Measurements from ENCODE around the gene LHCGR. TPM values are rescaled to one million over a fixed set of nuclear protein-coding genes. Genes with fewer than 3 reads are reported as not detected.

The LHCGR gene
- polyA plus RNA-seq, 1 donor from 2014 or later, result not detected

DNA sequence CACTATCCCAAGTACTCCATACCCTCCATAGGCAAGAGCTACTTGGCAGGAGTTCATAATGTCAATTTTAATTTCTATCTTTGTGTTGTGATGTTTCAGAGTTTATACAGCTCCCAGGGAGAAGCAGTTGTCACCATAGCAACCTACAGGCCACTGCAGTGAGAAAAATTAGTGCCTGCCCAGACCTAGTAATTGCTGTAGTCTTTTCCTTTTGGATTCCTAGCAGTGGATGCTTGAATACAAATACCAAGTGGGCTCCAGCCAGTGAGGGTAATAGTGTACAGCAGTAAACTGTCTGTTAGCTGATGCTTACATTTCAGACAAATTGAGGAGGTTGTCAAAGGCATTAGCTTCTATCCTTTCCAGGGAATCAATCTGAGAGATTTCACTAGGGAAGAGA lies 26.7 kb downstream of the LHCGR start:
- Histone ChIP-seq H3K9me3 (ENCODE audit: low read length) (no peaks in the 10 kb centered on the region), H3K36me3 (ENCODE audit: insufficient read depth, low read length) (no peaks in the 10 kb centered on the region), H3K27ac (ENCODE audit: low read length) (peak overlapping the region; percentile 78), H3K27me3 (ENCODE audit: insufficient read depth, low read depth, low read length) (no peaks in the 10 kb centered on the region), H3K9ac (ENCODE audit: low read length) (peak overlapping the region; percentile 28), H2AFZ (ENCODE audit: low read depth, low read length) (no peak overlapping the region), H4K20me1 (ENCODE audit: insufficient read depth) (no peaks in the 10 kb centered on the region), H3K4me3 (ENCODE audit: low read length) (peak overlapping the region; percentile 41), H3F3A (ENCODE audit: insufficient read depth, low read length, poor library complexity, severe bottlenecking) (peaks cover 9% of the 10 kb centered on the region), H3K4me2 (ENCODE audit: low read length) (peak overlapping the region; percentile 42), H3K9me2 (ENCODE audit: insufficient read depth, low read length) (no peaks in the 10 kb centered on the region), H3K79me2 (replicated peaks; ENCODE audit: insufficient read depth, low read length) (no peaks in the 10 kb centered on the region)
- TF ChIP-seq, protein P1, sequence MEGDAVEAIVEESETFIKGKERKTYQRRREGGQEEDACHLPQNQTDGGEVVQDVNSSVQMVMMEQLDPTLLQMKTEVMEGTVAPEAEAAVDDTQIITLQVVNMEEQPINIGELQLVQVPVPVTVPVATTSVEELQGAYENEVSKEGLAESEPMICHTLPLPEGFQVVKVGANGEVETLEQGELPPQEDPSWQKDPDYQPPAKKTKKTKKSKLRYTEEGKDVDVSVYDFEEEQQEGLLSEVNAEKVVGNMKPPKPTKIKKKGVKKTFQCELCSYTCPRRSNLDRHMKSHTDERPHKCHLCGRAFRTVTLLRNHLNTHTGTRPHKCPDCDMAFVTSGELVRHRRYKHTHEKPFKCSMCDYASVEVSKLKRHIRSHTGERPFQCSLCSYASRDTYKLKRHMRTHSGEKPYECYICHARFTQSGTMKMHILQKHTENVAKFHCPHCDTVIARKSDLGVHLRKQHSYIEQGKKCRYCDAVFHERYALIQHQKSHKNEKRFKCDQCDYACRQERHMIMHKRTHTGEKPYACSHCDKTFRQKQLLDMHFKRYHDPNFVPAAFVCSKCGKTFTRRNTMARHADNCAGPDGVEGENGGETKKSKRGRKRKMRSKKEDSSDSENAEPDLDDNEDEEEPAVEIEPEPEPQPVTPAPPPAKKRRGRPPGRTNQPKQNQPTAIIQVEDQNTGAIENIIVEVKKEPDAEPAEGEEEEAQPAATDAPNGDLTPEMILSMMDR (IDR thresholded peaks at IDR 0.05; ENCODE audit: poor library complexity, severe bottlenecking), result no peak
- no peak for TF ChIP-seq EP300 (conservative IDR thresholded peaks at IDR 0.05; ENCODE audit: poor library complexity, severe bottlenecking)
- peak; percentile 35 for TF ChIP-seq RAD21 (conservative IDR thresholded peaks at IDR 0.05)
- TF ChIP-seq TAF1 (IDR thresholded peaks at IDR 0.05; ENCODE audit: low read depth), result peak; percentile 30
- TF ChIP-seq SMC3 (conservative IDR thresholded peaks at IDR 0.05; ENCODE audit: poor library complexity), result peak; percentile 34
- TF ChIP-seq, protein P2, sequence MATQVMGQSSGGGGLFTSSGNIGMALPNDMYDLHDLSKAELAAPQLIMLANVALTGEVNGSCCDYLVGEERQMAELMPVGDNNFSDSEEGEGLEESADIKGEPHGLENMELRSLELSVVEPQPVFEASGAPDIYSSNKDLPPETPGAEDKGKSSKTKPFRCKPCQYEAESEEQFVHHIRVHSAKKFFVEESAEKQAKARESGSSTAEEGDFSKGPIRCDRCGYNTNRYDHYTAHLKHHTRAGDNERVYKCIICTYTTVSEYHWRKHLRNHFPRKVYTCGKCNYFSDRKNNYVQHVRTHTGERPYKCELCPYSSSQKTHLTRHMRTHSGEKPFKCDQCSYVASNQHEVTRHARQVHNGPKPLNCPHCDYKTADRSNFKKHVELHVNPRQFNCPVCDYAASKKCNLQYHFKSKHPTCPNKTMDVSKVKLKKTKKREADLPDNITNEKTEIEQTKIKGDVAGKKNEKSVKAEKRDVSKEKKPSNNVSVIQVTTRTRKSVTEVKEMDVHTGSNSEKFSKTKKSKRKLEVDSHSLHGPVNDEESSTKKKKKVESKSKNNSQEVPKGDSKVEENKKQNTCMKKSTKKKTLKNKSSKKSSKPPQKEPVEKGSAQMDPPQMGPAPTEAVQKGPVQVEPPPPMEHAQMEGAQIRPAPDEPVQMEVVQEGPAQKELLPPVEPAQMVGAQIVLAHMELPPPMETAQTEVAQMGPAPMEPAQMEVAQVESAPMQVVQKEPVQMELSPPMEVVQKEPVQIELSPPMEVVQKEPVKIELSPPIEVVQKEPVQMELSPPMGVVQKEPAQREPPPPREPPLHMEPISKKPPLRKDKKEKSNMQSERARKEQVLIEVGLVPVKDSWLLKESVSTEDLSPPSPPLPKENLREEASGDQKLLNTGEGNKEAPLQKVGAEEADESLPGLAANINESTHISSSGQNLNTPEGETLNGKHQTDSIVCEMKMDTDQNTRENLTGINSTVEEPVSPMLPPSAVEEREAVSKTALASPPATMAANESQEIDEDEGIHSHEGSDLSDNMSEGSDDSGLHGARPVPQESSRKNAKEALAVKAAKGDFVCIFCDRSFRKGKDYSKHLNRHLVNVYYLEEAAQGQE (IDR thresholded peaks at IDR 0.05; ENCODE audit: borderline replicate concordance), result peak; percentile 65
- peak; percentile 84 for TF ChIP-seq POLR2AphosphoS5 (IDR thresholded peaks at IDR 0.05)

DNA sequence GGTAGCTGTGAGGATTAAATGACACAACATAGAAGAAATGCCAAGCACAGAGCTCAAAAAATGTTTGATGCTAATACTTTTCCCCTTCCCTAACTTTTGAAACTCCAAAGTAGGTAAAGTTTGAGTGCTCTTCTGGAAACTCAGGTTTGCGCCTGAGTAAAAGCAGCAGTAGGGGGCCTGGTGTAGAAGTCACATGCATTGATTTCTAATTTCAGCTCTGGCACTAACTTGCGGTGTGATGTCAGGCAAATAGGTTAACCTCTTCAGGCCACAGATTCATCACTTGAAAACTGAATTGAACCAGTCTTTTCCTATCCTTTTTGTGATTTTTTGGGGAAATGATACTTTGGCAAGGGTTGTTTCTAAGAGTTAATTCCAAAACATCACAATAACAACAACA lies 27.2 kb downstream of the LHCGR start:
- H4K20me1 ChIP-seq (ENCODE audit: insufficient read depth), result no peaks in the 10 kb centered on the region
- no peaks in the 10 kb centered on the region for H3K36me3 ChIP-seq (ENCODE audit: insufficient read depth, low read length)
- H3K4me3 ChIP-seq (ENCODE audit: low read length), result peak overlapping the region; percentile 41
- H3K9ac ChIP-seq (ENCODE audit: low read length), result no peak overlapping the region
- H3K9me2 ChIP-seq (ENCODE audit: insufficient read depth, low read length), result no peaks in the 10 kb centered on the region
- no peak overlapping the region for H2AFZ ChIP-seq (ENCODE audit: low read depth, low read length)
- no peak overlapping the region for H3K4me2 ChIP-seq (ENCODE audit: low read length)
- peak overlapping the region; percentile 78 for H3K27ac ChIP-seq (ENCODE audit: low read length)
- no peaks in the 10 kb centered on the region for H3K9me3 ChIP-seq (ENCODE audit: low read length)
- H3F3A ChIP-seq (ENCODE audit: insufficient read depth, low read length, poor library complexity, severe bottlenecking), result peaks cover 7% of the 10 kb centered on the region
- H3K27me3 ChIP-seq (ENCODE audit: insufficient read depth, low read depth, low read length), result no peaks in the 10 kb centered on the region
- TF ChIP-seq, protein P2 (IDR thresholded peaks at IDR 0.05; ENCODE audit: borderline replicate concordance), result no peak
- no peak for TF ChIP-seq TAF1 (IDR thresholded peaks at IDR 0.05; ENCODE audit: low read depth)
- no peak for TF ChIP-seq MXI1 (conservative IDR thresholded peaks at IDR 0.05; ENCODE audit: poor library complexity, severe bottlenecking)
- no peak for TF ChIP-seq SMC3 (conservative IDR thresholded peaks at IDR 0.05; ENCODE audit: poor library complexity)
- TF ChIP-seq, protein P1 (IDR thresholded peaks at IDR 0.05; ENCODE audit: poor library complexity, severe bottlenecking), result no peak
- TF ChIP-seq RAD21 (conservative IDR thresholded peaks at IDR 0.05), result no peak
- TF ChIP-seq EP300 (conservative IDR thresholded peaks at IDR 0.05; ENCODE audit: poor library complexity, severe bottlenecking), result no peak
- TF ChIP-seq POLR2AphosphoS5 (IDR thresholded peaks at IDR 0.05), result no peak
- no peaks in the 10 kb centered on the region for H3K79me2 ChIP-seq (replicated peaks; ENCODE audit: insufficient read depth, low read length)

Data from neural cell (in vitro differentiated cells).